HL-60 (cell line): ENCODE measurements around the gene GALK1.

Experiments used
- DNase-seq, 2 experiments: peaks; one replicate each; pipeline ENCODE4 v3.0.0-alpha.2; 2010 to 2020; ENCODE audit warnings: low read depth in 1 of 2, low spot score in 1 of 2
- H3K27ac ChIP-seq: fragments of 250-450 bp; sonication (Bioruptor Pico); replicated peaks from 2 replicates; pipeline ENCODE4 v1.5.1; 2020; ENCODE audit warnings: mild to moderate bottlenecking, moderate library complexity
- H3K27me3 ChIP-seq: fragments of 250-450 bp; sonication (Bioruptor Pico); 2 replicates; pipeline ENCODE4 v1.5.1; 2021; ENCODE audit warnings: mild to moderate bottlenecking, moderate library complexity; ENCODE audit not compliant: insufficient read depth, poor library complexity, severe bottlenecking
- H3K4me3 ChIP-seq: replicated peaks from 2 replicates; pipeline ENCODE4 v1.5.1; 2011; ENCODE audit warnings: mild to moderate bottlenecking, control low read depth, low read length; ENCODE audit not compliant: insufficient read depth
- GABPA ChIP-seq: IDR thresholded peaks from 2 replicates; pipeline ENCODE4 v1.6.1; 2012; ENCODE audit warnings: low read depth
- POLR2AphosphoS5 ChIP-seq: IDR thresholded peaks from 2 replicates; pipeline ENCODE4 v1.6.1; 2012; ENCODE audit warnings: low read depth
- SPI1 ChIP-seq: IDR thresholded peaks from 2 replicates; pipeline ENCODE4 v1.6.1; 2012; ENCODE audit warnings: low read depth, mild to moderate bottlenecking, borderline replicate concordance
- TF ChIP-seq, protein P1 (sequence below): IDR thresholded peaks from one replicate; pipeline ENCODE4 v1.5.1; 2011; ENCODE audit warnings: low read length, control low read depth, inconsistent platforms; ENCODE audit not compliant: insufficient read depth
- TF ChIP-seq, protein P2 (sequence below): IDR thresholded peaks from 2 replicates; pipeline ENCODE4 v1.6.1; 2012; ENCODE audit warnings: low read depth; ENCODE audit not compliant: insufficient replicate concordance

GALK1 gene

DNA sequence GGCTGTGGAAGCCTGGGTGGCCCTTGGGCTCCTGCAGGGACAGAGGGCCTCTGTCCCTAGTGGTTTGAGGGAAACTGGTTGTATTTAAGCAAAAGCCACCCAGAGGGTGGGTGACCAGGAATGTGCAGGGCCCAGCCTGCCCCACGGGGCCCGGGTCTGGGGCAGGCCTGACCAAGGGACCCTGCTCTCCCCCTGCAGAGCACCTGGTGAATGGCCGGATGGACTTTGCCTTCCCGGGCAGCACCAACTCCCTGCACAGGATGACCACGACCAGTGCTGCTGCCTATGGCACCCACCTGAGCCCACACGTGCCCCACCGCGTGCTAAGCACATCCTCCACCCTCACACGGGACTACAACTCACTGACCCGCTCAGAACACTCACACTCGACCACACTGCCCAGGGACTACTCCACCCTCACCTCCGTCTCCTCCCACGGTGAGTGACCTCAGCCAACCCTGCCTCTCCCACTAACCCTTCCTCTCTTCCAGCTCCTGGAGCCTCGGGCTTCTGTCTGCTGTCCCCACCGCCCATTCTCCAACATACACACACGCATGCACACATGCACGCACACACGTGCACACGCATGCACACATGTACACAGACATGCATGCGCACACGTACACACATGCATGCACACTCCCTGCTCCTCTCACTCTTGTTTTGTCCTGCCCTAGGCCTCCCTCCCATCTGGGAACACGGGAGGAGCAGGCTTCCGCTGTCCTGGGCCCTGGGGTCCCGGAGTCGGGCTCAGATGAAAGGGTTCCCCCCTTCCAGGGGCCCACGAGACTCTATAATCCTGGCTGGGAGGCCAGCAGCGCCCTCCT lies 10.4 kb downstream of the GALK1 start:
- no peak for DNase-seq
- Histone ChIP-seq H3K27me3 (no peaks in the 10 kb centered on the region), H3K27ac (peak overlapping the region; percentile 26; the same call in 1 of the 2 replicates), H3K4me3 (no peak overlapping the region)
- TF ChIP-seq, protein P1, sequence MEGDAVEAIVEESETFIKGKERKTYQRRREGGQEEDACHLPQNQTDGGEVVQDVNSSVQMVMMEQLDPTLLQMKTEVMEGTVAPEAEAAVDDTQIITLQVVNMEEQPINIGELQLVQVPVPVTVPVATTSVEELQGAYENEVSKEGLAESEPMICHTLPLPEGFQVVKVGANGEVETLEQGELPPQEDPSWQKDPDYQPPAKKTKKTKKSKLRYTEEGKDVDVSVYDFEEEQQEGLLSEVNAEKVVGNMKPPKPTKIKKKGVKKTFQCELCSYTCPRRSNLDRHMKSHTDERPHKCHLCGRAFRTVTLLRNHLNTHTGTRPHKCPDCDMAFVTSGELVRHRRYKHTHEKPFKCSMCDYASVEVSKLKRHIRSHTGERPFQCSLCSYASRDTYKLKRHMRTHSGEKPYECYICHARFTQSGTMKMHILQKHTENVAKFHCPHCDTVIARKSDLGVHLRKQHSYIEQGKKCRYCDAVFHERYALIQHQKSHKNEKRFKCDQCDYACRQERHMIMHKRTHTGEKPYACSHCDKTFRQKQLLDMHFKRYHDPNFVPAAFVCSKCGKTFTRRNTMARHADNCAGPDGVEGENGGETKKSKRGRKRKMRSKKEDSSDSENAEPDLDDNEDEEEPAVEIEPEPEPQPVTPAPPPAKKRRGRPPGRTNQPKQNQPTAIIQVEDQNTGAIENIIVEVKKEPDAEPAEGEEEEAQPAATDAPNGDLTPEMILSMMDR, result no peak
- TF ChIP-seq SPI1 (no peak), POLR2AphosphoS5 (no peak), GABPA (no peak)
- TF ChIP-seq, protein P2, sequence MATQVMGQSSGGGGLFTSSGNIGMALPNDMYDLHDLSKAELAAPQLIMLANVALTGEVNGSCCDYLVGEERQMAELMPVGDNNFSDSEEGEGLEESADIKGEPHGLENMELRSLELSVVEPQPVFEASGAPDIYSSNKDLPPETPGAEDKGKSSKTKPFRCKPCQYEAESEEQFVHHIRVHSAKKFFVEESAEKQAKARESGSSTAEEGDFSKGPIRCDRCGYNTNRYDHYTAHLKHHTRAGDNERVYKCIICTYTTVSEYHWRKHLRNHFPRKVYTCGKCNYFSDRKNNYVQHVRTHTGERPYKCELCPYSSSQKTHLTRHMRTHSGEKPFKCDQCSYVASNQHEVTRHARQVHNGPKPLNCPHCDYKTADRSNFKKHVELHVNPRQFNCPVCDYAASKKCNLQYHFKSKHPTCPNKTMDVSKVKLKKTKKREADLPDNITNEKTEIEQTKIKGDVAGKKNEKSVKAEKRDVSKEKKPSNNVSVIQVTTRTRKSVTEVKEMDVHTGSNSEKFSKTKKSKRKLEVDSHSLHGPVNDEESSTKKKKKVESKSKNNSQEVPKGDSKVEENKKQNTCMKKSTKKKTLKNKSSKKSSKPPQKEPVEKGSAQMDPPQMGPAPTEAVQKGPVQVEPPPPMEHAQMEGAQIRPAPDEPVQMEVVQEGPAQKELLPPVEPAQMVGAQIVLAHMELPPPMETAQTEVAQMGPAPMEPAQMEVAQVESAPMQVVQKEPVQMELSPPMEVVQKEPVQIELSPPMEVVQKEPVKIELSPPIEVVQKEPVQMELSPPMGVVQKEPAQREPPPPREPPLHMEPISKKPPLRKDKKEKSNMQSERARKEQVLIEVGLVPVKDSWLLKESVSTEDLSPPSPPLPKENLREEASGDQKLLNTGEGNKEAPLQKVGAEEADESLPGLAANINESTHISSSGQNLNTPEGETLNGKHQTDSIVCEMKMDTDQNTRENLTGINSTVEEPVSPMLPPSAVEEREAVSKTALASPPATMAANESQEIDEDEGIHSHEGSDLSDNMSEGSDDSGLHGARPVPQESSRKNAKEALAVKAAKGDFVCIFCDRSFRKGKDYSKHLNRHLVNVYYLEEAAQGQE, result no peak

DNA sequence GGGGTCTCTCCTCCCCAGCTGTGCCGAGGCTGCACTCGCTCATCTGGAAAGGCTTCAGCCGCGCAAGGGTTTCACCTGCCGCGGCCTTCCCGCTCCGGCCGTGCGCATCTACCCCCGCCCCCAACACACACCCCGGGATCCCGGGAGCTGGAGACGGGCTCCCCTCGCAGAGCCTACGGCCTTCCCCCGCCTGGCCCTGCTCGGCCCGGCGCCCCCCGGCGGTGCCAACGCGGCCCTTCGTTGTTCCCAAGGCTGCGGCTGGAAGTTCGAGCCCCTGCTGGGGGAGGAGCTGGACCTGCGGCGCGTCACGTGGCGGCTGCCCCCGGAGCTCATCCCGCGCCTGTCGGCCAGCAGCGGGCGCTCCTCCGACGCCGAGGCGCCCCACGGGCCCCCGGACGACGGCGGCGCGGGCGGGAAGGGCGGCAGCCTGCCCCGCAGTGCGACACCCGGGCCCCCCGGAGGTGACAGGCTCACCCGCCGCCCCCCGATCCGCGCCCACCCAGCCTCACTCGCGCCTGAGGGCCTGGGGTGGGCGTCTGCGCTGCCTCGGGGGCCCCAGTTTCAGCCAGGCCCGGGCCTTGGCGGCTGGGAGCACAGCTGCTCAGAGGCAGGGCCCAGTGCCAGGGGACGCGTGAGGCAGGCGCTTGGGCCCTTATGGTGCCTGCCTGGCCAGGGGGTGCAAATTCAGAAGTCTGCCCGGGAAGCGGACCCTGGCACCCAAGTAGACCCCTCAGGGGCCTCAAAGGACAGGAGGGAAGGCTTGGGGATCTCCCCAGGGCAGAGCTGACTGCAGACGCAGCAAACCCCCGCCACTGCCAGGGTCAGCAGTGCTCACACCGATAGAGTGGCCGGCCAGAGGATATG lies 11.2 kb downstream of the GALK1 start:
- Histone ChIP-seq H3K4me3 (peak overlapping the region; percentile 52), H3K27me3 (no peaks in the 10 kb centered on the region), H3K27ac (peak overlapping the region; percentile 26; the same call in 1 of the 2 replicates)
- peak; percentile 59 to 78 for DNase-seq
- TF ChIP-seq POLR2AphosphoS5 (no peak), SPI1 (no peak), GABPA (no peak)
- TF ChIP-seq, protein P1, result no peak
- TF ChIP-seq, protein P2, result no peak

- no peak overlapping the region for H3K27ac ChIP-seq
- H3K4me3 ChIP-seq, result peak overlapping the region; percentile 52
- TF ChIP-seq POLR2AphosphoS5 (no peak), SPI1 (no peak), GABPA (no peak)
- TF ChIP-seq, protein P2, result no peak
- TF ChIP-seq, protein P1, result no peak
These were observed 12.0 kb downstream of the GALK1 start for GRCh38 chr17:75752802-75753513.

More at GRCh38 chr17:75752802-75753513, 12.0 kb downstream of the GALK1 start:
- no peak for DNase-seq
- no peaks in the 10 kb centered on the region for H3K27me3 ChIP-seq
